ENCODE data around the gene TIMP2. TPM values are rescaled to one million over a fixed set of nuclear protein-coding genes. Genes with fewer than 3 reads are reported as not detected.

The TIMP2 gene
- total RNA-seq, 1 experiment from 2014 or later = 29.0 TPM

DNA sequence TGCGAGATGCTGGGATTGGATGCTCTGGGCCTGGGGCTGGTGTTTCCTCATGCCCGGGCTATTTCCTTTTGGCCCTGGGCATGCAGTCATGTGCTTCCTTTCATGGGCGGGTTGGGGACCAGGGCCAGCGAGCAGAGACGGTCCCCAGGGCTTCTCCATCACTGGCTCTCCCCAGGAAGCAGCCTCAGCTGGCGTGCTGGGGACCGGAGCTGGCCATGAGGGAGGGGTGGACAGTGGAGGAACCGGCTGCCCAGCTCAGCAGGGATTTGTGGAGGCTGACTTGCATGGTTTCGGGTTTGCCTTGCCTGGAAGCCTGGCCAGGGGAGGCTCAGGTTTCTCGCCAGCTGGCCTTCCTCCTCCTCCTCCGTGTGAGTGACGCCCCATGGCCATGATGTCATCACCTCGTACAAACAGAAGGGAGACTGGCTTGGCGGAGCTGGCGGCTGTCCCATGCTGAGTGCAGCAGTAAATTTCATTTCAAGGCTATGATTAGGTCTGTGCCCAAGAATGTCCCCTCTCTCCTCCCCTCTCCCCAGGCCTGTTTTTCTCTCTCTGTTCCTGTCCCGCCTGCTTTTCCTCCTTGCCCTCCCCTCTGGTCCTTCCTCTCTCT is 8.9 kb upstream of the TIMP2 start:
- Mint-ChIP-seq H3K4me1 (peaks cover 13 to 21% of the 10 kb centered on the region in 2 experiments), H3K27me3 (ENCODE audit: low read depth) (peaks cover 6% of the 10 kb centered on the region), H3K9me3 (no peaks in the 10 kb centered on the region), H3K27ac (no peak overlapping the region), H3K36me3 (ENCODE audit: insufficient read depth in 1 of 3, low read depth in 3 of 3) (no peaks in the 10 kb centered on the region), H3K4me3 (no peak overlapping the region; a peak in 1 of 5 replicates)
- H2AK5ac ChIP-seq (ENCODE audit: insufficient read length, low read length) = no peak overlapping the region
- no peak overlapping the region for H2BK5ac ChIP-seq (ENCODE audit: insufficient read length, low read length)
- H3K4me2 ChIP-seq (ENCODE audit: insufficient read depth, insufficient read length, low read length) = no peak overlapping the region
- no peak overlapping the region for H3K4ac ChIP-seq (ENCODE audit: low read depth, low read length)
- no peak overlapping the region for H3K27ac ChIP-seq (ENCODE audit: insufficient read length, low read depth, low read length)
- H3K9ac ChIP-seq (ENCODE audit: extremely low read depth, insufficient read length, low read length) = no peak overlapping the region
- H2AFZ ChIP-seq (ENCODE audit: low read length) = no peak overlapping the region
- H3K14ac ChIP-seq (ENCODE audit: insufficient read depth, low read length) = 0 out of 2 replicates have a peak overlapping the region, but pooled peaks have one; percentile 10
- H4K20me1 ChIP-seq (ENCODE audit: control insufficient read depth, insufficient read depth, insufficient read length) = no peaks in the 10 kb centered on the region
- no peak overlapping the region for H2BK20ac ChIP-seq (ENCODE audit: low read depth, low read length, poor library complexity, severe bottlenecking)
- no peaks in the 10 kb centered on the region for H3K4me1 ChIP-seq (ENCODE audit: insufficient read depth, low read length)
- H3K79me2 ChIP-seq (ENCODE audit: insufficient read depth, low read length) = no peaks in the 10 kb centered on the region
- H3K9me3 ChIP-seq (ENCODE audit: control insufficient read depth, low read depth, low read length) = no peaks in the 10 kb centered on the region
- H3K18ac ChIP-seq (ENCODE audit: insufficient read length, low read depth, low read length) = no peak overlapping the region
- H3K27me3 ChIP-seq (ENCODE audit: insufficient read depth, low read length) = no peaks in the 10 kb centered on the region
- no peak overlapping the region for H4K8ac ChIP-seq (replicated peaks; ENCODE audit: insufficient read length, low read depth, low read length)
- no peak overlapping the region for H2BK15ac ChIP-seq (ENCODE audit: low read depth, low read length)
- H3K56ac ChIP-seq (ENCODE audit: insufficient read length, low read depth, low read length) = no peak overlapping the region
- WGBS (ENCODE audit: extremely low coverage, insufficient read length, low lambda C conversion rate) = no CpG with 5 or more reads among the region's 16 CpGs
- no peaks in the 10 kb centered on the region for H3K79me1 ChIP-seq (ENCODE audit: insufficient read depth, low read depth, low read length, poor library complexity, severe bottlenecking)
- no peak overlapping the region for H2BK120ac ChIP-seq (ENCODE audit: low read depth, low read length, poor library complexity, severe bottlenecking)
- no peak overlapping the region for H4K91ac ChIP-seq (ENCODE audit: insufficient read length, low read depth, low read length)
- H3K23ac ChIP-seq (ENCODE audit: insufficient read length, low read depth, low read length) = no peak overlapping the region
- DNase-seq = peak; percentile 82
- H2BK12ac ChIP-seq (ENCODE audit: insufficient read length, low read depth, low read length) = no peak overlapping the region
- TF ChIP-seq CTCF (conservative IDR thresholded peaks at IDR 0.05) = no peak
- H4K5ac ChIP-seq (ENCODE audit: insufficient read length, low read depth, low read length) = no peak overlapping the region
- H3K23me2 ChIP-seq (ENCODE audit: insufficient read length, low read depth, low read length, poor library complexity, severe bottlenecking) = no peaks in the 10 kb centered on the region
- H3T11ph ChIP-seq (ENCODE audit: low read length) = no peak overlapping the region

Measured in H9 (cell line).